Prostate gland (tissue), 2 donors: Measurements from ENCODE around the gene FAM107A.

Experiments
- POLR2A ChIP-seq: fragments of 450-650 bp; IDR thresholded peaks from one replicate; pipeline ENCODE4 v1.6.1; 2016; ENCODE audit warnings: antibody characterized with exemption, mild to moderate bottlenecking
- POLR2AphosphoS5 ChIP-seq: sonication (generic); formaldehyde crosslinking; IDR thresholded peaks from one replicate; pipeline ENCODE4 v1.6.1; 2017; ENCODE audit warnings: antibody characterized with exemption
- TF ChIP-seq, protein P1 (sequence below), 4 experiments: fragments of 200-600 bp in 2 of 4; fragments of 450-650 bp in 2 of 4; sonication (generic) in 2 of 4; IDR thresholded peaks; 1 replicate in 3 of 4; 2 replicates in 1 of 4; pipeline ENCODE4 v1.5.1; 2016 to 2019; ENCODE audit warnings: antibody characterized with exemption in 4 of 4, mild to moderate bottlenecking in 2 of 4, moderate library complexity in 2 of 4

DNA sequence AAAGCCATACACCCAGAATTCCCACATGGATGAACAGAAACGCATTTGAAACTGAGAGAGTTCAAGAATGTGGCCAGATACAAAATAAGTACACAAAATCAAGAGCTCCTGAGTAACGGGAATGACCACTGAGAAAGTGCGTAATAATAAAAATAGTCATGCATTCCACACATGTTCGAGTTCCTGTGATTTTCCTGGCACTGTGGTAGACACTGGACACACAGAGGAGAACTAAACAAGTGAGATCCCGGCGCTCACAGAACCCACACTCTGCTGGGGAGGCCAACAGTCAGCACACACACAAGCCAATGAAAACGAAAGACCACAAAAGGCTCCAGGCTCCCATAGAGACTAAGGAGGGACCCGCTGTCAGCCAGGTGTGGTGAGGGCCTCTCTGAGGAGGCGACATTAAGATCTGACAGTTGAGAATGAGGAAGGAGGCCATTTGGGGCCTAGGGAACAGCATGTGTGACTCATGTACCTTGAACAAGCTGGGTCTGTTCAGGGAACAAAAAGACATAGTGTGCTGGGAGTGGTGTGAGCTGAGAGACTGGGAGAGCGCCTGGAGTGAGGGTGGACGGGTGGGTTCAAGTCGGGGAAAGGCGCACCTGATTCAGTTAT is 5.1 kb downstream of the FAM107A start:
- TF ChIP-seq, protein P1, sequence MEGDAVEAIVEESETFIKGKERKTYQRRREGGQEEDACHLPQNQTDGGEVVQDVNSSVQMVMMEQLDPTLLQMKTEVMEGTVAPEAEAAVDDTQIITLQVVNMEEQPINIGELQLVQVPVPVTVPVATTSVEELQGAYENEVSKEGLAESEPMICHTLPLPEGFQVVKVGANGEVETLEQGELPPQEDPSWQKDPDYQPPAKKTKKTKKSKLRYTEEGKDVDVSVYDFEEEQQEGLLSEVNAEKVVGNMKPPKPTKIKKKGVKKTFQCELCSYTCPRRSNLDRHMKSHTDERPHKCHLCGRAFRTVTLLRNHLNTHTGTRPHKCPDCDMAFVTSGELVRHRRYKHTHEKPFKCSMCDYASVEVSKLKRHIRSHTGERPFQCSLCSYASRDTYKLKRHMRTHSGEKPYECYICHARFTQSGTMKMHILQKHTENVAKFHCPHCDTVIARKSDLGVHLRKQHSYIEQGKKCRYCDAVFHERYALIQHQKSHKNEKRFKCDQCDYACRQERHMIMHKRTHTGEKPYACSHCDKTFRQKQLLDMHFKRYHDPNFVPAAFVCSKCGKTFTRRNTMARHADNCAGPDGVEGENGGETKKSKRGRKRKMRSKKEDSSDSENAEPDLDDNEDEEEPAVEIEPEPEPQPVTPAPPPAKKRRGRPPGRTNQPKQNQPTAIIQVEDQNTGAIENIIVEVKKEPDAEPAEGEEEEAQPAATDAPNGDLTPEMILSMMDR (IDR thresholded peaks at IDR 0.05) = no peak
- TF ChIP-seq POLR2A (no peak), POLR2AphosphoS5 (no peak)
